CD4-positive, alpha-beta T cell (primary cell): ENCODE results near the gene NEO1. TPM values are rescaled to one million over a fixed set of nuclear protein-coding genes. Genes with fewer than 3 reads are reported as not detected.

ENCODE experiments used
- ATAC-seq: fragments of 200-7000 bp; cut with Tn5 transposase; one replicate; pipeline ENCODE4 v1.10.0; 2022; ENCODE audit warnings: mild to moderate bottlenecking; ENCODE audit not compliant: poor library complexity
- CTCF ChIA-PET: fragments of 350-600 bp; sonication (Branson Sonifier 250); formaldehyde crosslinking; loops from one replicate; lab custom pipeline; 2021; ENCODE audit warnings: antibody characterized with exemption, inconsistent platforms; lab: Charles Lee
- POLR2A ChIA-PET: fragments of 350-600 bp; sonication (Branson Sonifier 250); formaldehyde crosslinking; loops from one replicate; lab custom pipeline; 2021; ENCODE audit warnings: antibody characterized with exemption, inconsistent platforms; lab: Charles Lee
- DNase-seq, 14 experiments: peaks; one replicate each; pipeline ENCODE4 v3.0.0-alpha.2; 2013 to 2020; ENCODE audit warnings: mixed read lengths in 2 of 14
- H3K27ac ChIP-seq, 2 donors: one replicate each; pipeline versions ENCODE4 v1.5.1 to v1.7.0; 2013; ENCODE audit warnings: low read length in 2 of 2, low read depth in 1 of 2, mild to moderate bottlenecking in 1 of 2
- H3K27me3 ChIP-seq, 2 experiments: 1 replicate in 1 of 2; 2 replicates in 1 of 2; pipeline versions ENCODE4 v1.6.1 to v1.7.0; 2013; ENCODE audit warnings: low read length in 2 of 2, control low read depth in 1 of 2, mild to moderate bottlenecking in 1 of 2, moderate library complexity in 1 of 2; ENCODE audit not compliant: insufficient read depth in 2 of 2, control insufficient read depth in 1 of 2
- H3K36me3 ChIP-seq: one replicate; pipeline ENCODE4 v1.6.1; 2013; ENCODE audit warnings: low read length, control low read depth; ENCODE audit not compliant: insufficient read depth
- H3K4me1 ChIP-seq: one replicate; pipeline ENCODE4 v1.6.1; 2013; ENCODE audit warnings: low read length, control low read depth; ENCODE audit not compliant: insufficient read depth
- H3K4me3 ChIP-seq: one replicate; pipeline ENCODE4 v1.5.1; 2013; ENCODE audit warnings: mild to moderate bottlenecking, low read length, moderate library complexity
- H3K9me3 ChIP-seq, 2 experiments: 1 replicate in 1 of 2; 2 replicates in 1 of 2; pipeline versions ENCODE4 v1.6.1 to v1.7.0; 2013; ENCODE audit warnings: low read length in 2 of 2, mild to moderate bottlenecking in 2 of 2, control low read depth in 1 of 2, moderate library complexity in 1 of 2; ENCODE audit not compliant: control insufficient read depth in 1 of 2, insufficient read depth in 1 of 2
- H3K27ac Mint-ChIP-seq: one replicate; pipeline ENCODE4 v1.8.0; 2020; ENCODE audit warnings: mixed read lengths
- H3K27me3 Mint-ChIP-seq: one replicate; pipeline ENCODE4 v1.8.0; 2021; ENCODE audit warnings: mixed read lengths
- H3K36me3 Mint-ChIP-seq: one replicate; pipeline ENCODE4 v1.8.0; 2021; ENCODE audit warnings: low read depth, mixed read lengths
- H3K4me1 Mint-ChIP-seq: one replicate; pipeline ENCODE4 v1.8.0; 2021; ENCODE audit warnings: low read depth, mixed read lengths
- H3K4me3 Mint-ChIP-seq: one replicate; pipeline ENCODE4 v1.8.0; 2020; ENCODE audit warnings: mild to moderate bottlenecking, mixed read lengths
- H3K9me3 Mint-ChIP-seq: one replicate; pipeline ENCODE4 v1.8.0; 2020; ENCODE audit warnings: mixed read lengths
- intact Hi-C, 2 experiments: fragments of 100-400 bp; cut with DNase I in 1 of 2; cut with micrococcal nuclease in 1 of 2; formaldehyde crosslinking; loops; one replicate each; pipeline versions ENCODE4 v1.15.1 to v1.9.0; 2023 to 2025; cut with DNase I, micrococcal nuclease
- total RNA-seq, 174 experiments: library from RNA in 2 of 174; stranded (reverse) in 2 of 174; gene quantifications; one replicate each; pipeline ENCODE4 v1.2.3 and lab custom pipeline; 2021 to 2026
- TF ChIP-seq, protein P1 (sequence below): fragments of 200-600 bp; IDR thresholded peaks from one replicate; pipeline ENCODE4 v1.8.0; 2022; ENCODE audit warnings: antibody characterized with exemption, mild to moderate bottlenecking

The NEO1 gene
- total RNA-seq, 2 experiments from 2014 or later: 6.0 to 8.0 TPM

DNA sequence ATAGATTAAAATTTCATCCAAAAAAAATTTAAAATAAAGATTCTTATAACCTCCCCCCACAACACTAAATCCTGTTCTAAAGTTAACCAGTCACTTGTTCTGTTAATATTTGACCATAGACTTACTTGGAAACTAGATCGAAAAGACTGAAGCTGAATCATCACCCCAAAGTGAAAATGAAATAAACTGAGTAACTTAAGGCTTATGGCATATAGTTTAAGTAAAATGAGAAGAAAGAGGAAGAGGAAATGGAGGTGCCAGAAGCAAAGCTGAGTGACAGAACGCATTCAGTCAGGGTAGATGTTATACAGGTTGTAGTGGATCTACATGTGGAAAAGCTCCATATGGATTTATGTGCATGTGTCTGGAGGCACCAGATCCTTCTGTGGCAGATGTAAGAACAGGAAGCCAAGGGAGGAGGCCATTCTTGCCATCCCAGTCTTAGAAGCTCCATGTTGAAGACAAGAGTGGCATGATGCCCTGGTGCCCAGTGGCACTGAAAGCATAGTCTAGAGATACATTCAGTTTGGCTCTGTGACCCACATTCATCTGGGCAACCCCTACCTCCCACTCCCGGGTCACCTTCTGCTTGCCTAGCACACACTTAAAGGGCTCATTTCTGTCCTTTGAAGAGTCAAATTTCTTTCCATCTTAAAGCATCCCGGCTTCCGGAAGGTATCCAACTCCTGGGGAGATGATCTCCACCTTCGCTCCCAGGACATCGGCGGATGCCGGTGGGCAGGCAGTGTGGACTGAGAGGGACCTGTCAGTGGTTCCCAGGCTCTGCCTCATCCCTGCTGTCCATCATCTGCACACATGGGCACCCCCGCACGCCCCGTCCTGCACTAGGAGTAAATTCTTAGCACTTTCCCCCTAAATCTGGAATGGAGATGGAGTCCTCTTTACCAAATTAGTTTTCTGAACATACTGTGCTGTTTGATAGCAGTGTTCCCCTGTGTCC, 90.8 kb downstream of the NEO1 start:
- TF ChIP-seq, protein P1, sequence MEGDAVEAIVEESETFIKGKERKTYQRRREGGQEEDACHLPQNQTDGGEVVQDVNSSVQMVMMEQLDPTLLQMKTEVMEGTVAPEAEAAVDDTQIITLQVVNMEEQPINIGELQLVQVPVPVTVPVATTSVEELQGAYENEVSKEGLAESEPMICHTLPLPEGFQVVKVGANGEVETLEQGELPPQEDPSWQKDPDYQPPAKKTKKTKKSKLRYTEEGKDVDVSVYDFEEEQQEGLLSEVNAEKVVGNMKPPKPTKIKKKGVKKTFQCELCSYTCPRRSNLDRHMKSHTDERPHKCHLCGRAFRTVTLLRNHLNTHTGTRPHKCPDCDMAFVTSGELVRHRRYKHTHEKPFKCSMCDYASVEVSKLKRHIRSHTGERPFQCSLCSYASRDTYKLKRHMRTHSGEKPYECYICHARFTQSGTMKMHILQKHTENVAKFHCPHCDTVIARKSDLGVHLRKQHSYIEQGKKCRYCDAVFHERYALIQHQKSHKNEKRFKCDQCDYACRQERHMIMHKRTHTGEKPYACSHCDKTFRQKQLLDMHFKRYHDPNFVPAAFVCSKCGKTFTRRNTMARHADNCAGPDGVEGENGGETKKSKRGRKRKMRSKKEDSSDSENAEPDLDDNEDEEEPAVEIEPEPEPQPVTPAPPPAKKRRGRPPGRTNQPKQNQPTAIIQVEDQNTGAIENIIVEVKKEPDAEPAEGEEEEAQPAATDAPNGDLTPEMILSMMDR: no peak
- H3K4me3 ChIP-seq: no peak overlapping the region
- peaks cover 12% of the 10 kb centered on the region for H3K4me1 ChIP-seq
- no peak for ATAC-seq
- no peak overlapping the region for H3K4me3 Mint-ChIP-seq
- no peaks in the 10 kb centered on the region for H3K9me3 ChIP-seq
- peak overlapping the region in 1 of 2 donors; percentile 14 for H3K27ac ChIP-seq
- no peaks in the 10 kb centered on the region for H3K9me3 Mint-ChIP-seq
- H3K27me3 Mint-ChIP-seq: peaks cover 4% of the 10 kb centered on the region
- no peaks in the 10 kb centered on the region for H3K36me3 ChIP-seq
- DNase-seq: peak in 1 of 14 experiments; percentile 24
- peaks cover 5% of the 10 kb centered on the region for H3K36me3 Mint-ChIP-seq
- no peaks in the 10 kb centered on the region for H3K27me3 ChIP-seq
- ChIA-PET CTCF (interaction anchor here (1.2 kb wide), 1 partner anchor 11 kb away, joined by 3 read pairs; no protein-coding TSS in a partner anchor), POLR2A (no interaction called here)
- H3K27ac Mint-ChIP-seq: peak overlapping the region; percentile 4
- intact Hi-C loops: no loop called here
- H3K4me1 Mint-ChIP-seq: peaks cover 18% of the 10 kb centered on the region

DNA sequence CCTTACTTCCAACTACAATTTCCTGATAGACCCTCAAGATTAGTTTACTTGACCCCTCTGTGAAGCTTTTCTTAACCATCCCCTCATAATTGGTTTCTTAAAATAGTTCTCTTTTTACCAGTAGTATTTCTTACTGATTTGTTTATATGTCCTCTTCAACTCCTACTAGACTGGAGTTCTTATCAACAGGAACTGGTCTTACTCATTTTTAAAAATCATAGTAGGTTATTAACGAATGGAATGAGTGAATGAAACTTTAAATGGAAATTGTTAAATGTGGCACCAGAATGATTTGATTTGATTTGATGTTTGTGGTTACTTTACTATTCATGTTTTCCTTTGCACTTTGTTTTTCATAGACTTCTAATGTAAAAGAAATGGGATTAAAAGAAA, 91.5 kb downstream of the NEO1 start:
- no peak overlapping the region for H3K4me3 Mint-ChIP-seq

DNA sequence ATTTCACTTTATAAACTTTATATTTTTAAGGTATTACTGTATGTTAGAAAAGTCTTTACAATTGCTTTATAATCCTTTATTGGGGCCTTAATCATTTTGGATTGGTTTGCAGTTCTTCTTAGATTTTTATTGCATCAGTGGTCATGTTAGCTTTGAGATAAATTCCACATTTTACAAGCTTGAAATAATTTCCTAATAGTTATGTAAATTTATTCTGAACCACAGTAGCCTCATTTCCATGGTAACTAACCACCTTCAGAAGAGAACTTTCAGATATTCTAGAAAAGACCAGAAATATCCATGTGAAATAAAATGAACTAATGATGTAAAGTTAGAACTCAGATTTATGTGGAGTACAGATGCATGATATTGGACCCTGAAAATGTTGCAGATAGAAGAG, 94.2 kb downstream of the NEO1 start:
- no peaks in the 10 kb centered on the region for H3K27me3 ChIP-seq

More for the DNA sequence above, 91.5 kb downstream of the NEO1 start:
- ATAC-seq: no peak
- peaks cover 12% of the 10 kb centered on the region for H3K4me1 ChIP-seq
- H3K36me3 ChIP-seq: no peaks in the 10 kb centered on the region
- TF ChIP-seq, protein P1: no peak
- H3K4me3 ChIP-seq: no peak overlapping the region
- H3K27ac ChIP-seq: no peak overlapping the region
- Mint-ChIP-seq H3K9me3 (no peaks in the 10 kb centered on the region), H3K27ac (no peak overlapping the region), H3K36me3 (peaks cover 10% of the 10 kb centered on the region), H3K27me3 (peaks cover 4% of the 10 kb centered on the region), H3K4me1 (peaks cover 18% of the 10 kb centered on the region)
- no peaks in the 10 kb centered on the region for H3K9me3 ChIP-seq
- intact Hi-C loops: no loop called here
- ChIA-PET CTCF (no interaction called here), POLR2A (no interaction called here)
- H3K27me3 ChIP-seq: no peaks in the 10 kb centered on the region
- no peak for DNase-seq

More for the DNA sequence above, 94.2 kb downstream of the NEO1 start:
- Mint-ChIP-seq H3K27me3 (peaks cover 4% of the 10 kb centered on the region), H3K9me3 (peaks cover 4% of the 10 kb centered on the region), H3K4me3 (no peak overlapping the region), H3K36me3 (peaks cover 27% of the 10 kb centered on the region), H3K4me1 (peaks cover 8% of the 10 kb centered on the region), H3K27ac (no peak overlapping the region)
- TF ChIP-seq, protein P1: no peak
- intact Hi-C loops: no loop called here
- CTCF ChIA-PET: no interaction called here
- H3K4me1 ChIP-seq: peaks cover 12% of the 10 kb centered on the region
- DNase-seq: no peak
- no peak overlapping the region for H3K4me3 ChIP-seq
- H3K36me3 ChIP-seq: no peaks in the 10 kb centered on the region
- H3K9me3 ChIP-seq: no peaks in the 10 kb centered on the region
- POLR2A ChIA-PET: no interaction called here
- H3K27ac ChIP-seq: no peak overlapping the region
- ATAC-seq: no peak
